ENCODE measurements around the gene PLCG1.

Gene PLCG1

DNA sequence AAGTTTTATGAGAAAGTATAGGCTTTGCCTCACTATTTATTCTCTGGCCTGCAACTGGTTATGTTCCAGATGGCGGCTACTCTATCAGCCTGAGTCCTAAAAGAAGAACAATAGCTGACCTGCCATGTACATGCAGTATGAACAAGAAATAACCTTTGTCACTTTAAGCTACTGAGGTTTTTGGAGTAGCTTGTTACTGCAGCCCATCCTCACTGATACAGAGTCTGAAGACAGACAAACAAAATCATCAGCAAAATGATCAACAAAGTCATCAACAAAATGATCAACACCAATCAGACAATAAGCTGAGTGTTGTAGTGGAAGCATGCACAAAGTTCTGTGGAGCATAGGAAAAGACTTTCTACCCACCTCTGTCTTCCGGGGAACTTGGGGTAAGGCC is 82.5 kb downstream of the PLCG1 start:
- DNase-seq, result no peak

DNA sequence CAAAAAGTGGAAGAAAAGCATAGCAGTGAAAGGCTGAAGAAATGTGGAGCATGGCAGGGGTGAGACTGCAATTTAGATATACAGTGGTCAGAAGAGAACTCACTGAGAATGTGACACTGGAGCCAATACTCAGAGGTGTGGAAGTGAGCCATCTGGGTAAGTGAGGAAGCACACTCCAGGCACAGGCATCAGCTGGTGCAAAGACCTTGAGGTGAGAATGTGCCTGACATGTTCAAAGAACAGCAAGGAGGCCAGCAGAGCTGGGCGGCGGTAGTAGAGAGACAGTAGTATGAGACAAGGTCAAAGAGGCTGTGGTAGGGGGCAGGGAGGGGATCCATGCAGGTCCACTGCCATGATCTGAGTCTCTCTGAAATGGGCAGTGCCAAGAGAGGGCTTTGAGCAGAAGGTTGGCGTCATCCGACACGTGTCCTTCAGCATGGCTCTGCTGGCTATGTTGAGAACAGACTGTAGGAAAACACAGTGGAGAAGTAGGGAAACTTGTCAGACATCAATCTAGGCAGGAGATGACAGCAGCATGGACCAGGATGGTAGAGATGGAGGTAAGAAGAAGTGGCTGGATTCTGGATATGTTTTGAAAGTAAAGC is 84.4 kb downstream of the PLCG1 start:
- DNase-seq, result no peak

DNA sequence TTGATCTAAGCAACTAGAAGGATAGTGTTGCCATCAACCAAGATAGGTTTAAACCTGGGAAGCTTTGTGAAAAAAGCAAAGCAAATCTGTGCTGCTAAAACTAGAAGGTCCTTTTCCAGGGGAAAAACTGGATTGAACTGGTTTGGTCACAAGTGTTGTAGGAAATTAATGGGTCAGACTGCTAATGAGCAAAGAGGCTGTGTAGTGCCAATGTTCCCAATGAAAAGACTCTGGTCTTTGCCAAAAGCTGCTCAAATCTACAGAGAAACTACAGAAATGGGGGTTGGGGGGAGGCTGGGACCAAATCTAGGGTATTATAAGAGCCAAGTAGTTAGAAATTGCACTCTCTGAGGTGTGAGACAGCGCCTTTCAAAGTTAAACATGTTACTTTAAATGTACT is 85.0 kb downstream of the PLCG1 start:
- no peak for DNase-seq

DNA sequence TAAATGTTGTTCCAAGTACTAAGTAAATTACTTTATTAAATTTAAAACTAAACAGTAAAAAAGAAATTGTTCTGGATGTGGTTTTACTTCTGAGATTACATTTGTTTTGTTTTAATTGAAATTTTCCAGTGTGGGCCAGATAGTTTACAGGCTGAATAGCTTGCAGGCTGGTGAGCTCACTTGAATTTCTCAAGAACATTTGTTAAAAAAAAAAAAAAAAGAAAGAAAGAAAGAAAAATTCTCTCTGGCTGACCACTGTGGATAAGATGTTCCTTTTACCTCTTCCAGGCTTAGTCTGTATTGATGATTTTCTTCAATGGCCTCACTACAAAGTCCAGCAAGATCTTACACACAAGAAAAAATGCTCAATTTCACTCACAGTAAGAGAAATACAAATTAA is 85.4 kb downstream of the PLCG1 start:
- no peak for DNase-seq

DNA sequence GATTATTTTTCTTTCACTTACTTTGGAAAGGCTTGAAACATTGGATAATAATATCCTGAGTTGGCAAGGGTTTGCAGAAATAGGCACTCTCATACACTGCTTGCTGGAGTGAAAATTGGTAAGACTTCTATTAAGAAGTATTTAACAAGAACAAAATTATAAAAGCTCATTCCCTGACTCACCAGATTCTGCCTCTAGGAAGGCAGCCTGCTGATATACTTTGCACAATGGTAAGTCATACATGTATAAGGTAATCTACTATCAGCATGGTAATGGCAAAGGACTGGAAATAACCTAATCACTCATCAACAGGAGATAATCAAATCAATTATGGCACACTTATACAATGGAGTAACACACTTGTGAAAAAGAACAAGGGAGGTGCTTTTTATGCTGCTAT is 85.8 kb downstream of the PLCG1 start:
- DNase-seq, result no peak

DNA sequence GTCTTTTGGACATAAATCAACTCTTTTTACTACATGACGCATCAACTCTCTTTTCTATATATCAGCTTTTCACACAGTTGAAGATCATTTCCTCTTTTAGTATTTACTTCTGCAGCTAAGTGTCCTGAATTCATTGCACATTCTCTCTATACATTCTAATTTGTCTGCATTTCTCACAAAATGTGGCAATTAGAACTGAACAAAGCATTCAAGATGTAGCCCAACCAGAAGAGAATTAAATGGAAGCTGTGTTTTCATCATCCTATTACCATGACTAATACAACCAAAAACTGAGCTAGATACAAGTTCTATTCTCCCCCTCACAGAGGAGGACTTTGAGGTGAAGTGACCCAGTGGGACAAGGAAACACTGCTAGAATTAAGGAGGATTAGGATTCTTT is 86.9 kb downstream of the PLCG1 start:
- no peak for DNase-seq

DNA sequence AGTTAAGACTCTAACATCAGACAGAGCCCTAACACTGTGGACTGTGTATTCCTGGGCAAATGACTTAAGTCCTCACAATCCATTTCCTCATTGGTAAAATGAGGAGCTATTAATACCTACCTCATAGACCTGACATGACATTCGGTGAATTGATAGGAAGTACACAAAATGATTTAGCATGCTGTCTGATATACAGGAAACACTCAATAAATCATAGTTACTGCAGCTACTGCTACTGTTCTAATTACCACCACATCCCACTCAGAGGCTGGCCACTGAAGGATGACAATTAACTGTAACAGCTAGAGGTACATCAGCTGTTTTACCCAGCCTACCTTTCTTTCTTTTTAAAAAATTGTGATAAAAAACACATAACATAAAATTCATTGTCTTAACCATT is 87.7 kb downstream of the PLCG1 start:
- DNase-seq, result no peak

DNA sequence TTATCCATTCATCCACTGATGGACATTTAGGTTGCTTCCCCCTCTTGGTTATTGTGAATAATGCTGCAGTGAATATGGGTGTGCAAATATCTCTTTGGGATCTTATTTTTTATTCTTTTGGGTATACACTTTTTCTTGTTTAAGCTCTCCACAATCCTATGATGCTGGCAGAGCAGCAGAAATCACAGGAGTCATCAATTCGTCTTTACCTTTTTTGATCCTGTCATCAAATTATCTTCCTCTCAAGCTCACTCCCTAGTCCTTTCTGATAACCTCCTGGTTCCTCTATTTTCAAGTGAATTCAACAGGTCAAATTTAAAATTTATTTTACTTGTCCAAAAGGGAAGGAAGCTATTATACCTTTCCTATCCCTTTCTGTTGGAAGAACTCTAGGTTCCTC is 89.1 kb downstream of the PLCG1 start:
- DNase-seq, result no peak
